Measurements from ENCODE around the gene RTF1.
"Not testable (repeated sequence)": the region's sequence is repeated elsewhere in the genome, so short reads cannot be mapped to it uniquely, and the experiment has no call there.

Gene RTF1

GRCh38 chr15:41416742-41417417 is at the start of gene RTF1:
TSS of gene RTF1 (plus strand) at chr15:41417095. CDS start at chr15:41417116, 21 bp downstream.
- peak; percentile 98 for DNase-seq (ENCODE audit: low spot score)

DNA sequence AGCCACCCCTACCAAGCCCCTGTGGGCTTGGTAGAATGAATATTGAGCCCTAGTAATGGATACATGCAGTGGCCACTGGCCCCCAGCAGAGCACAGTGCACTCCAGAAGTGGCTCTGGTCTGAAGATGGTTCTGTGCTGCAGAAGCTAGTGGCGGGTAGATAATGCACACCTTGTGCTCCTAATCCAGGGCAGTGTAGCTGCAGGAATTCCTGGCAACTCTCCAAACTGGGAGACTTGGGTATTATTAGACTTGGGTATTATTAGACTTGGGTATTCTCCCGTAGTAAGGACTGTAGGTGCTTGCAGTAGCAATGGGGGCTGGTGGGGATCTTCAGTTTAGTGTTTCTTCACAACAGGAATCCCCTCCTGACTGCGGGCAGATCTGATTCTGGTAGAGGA is 49.5 kb upstream of the RTF1 start:
- DNase-seq (ENCODE audit: low spot score), result no peak

- DNase-seq (ENCODE audit: low spot score), result no peak
Observed at GRCh38 chr15:41377978-41378377, 38.9 kb upstream of the RTF1 start.

- DNase-seq (ENCODE audit: low spot score), result not testable (repeated sequence)
Observed at GRCh38 chr15:41383974-41384749, 32.7 kb upstream of the RTF1 start.

DNA sequence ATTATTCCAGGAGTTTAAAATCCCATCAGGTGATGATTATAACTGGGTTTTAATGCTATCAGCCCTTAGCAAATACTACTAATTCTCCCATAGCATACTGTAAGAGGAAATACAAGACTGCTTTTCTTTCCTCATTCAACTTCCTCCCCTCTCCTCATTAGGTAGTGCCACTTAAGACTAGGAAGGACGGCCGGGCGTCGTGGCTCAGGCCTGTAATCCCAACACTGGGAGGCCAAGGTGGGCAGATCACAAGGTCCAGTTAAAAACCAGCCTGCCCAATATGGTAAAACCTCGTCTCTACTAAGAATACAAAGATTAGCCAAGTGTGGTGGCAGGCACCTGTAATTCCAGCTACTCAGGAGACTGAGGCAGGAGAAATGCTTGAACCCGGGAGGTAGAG is 29.2 kb upstream of the RTF1 start:
- no peak for DNase-seq (ENCODE audit: low spot score)

DNA sequence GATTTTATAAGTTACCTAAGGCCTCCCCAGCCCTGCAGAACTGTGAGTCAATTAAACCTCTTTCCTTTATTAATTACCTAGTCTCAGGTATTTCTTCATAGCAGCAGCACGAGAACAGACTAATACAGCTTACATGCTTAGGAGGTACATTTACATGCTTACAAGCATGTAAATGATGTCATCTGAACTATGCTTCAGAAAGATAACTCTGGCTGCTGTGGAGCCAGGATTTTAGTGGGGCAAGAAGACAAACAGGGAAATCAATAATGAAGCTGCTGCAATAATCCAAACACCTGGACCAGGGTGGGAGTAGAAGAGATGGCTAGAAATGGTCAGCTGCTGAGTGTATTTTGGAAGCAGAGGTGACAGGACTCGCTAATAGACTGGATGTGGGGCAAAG is 24.2 kb upstream of the RTF1 start:
- DNase-seq (ENCODE audit: low spot score), result no peak

GRCh38 chr15:41394924-41395323 is 22.0 kb upstream of the RTF1 start:
- no peak for DNase-seq (ENCODE audit: low spot score)

DNA sequence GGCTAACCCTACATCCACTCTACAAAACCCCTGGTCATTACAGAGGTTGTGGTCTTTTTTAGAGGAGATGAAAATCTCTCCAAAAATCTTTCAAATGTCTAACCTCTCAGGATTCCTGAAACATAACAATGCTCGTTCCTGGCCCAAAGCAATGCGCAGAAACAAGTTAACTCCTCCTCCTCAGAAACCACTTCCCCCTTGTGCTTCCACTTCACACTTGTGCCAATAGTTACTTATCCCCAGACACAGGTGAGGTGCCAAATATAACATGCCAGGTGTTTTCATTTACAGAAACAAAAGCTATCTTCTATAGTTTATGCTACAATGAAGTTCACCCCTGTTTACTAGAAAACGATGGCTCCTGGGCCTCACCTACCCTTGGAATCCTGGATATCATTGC is 20.8 kb upstream of the RTF1 start:
- peak; percentile 11 for DNase-seq (ENCODE audit: low spot score)

GRCh38 chr15:41401904-41402267 is 15.0 kb upstream of the RTF1 start:
- no peak for DNase-seq (ENCODE audit: low spot score)

DNA sequence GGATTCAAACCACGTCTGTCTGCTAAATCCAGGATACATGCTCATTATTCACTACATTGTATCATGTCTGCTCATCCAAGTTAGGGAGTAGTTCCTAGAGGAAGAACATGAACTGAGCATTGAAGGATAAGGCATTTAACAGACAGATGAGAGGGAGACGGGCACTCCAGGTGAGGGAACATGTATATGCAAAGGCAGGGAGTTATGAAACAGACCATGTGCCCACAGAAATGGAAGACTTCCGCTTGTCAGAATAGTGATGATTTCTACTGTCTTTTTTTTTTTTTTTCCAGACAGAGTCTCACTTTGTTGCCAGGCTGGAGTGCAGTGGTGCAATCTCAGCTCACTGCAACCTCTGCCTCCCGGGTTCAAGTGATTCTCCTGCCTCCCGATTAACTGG is 9.6 kb upstream of the RTF1 start:
- no peak for DNase-seq (ENCODE audit: low spot score)

DNA sequence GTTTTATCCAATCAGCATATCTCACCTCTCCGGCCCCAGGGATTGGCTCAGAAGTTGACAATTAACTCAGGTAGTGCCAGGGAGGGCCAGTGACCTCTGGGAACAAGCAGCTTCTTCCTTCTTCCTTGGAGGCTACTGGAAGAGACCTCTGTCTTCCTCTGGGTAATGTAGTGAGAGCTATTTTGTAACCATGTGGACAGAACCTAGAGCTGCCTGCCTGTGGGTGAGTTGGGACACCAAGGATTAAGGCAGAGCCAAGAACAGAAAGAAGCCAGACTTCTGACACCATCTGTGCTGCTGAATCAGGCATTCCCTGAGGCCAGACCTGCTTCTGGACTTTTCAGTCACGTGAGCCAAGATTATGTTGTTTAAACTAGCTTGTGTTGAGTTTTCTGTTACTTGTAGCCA is 8.7 kb upstream of the RTF1 start:
- DNase-seq (ENCODE audit: low spot score), result no peak

- no peak for DNase-seq (ENCODE audit: low spot score)
Observed at GRCh38 chr15:41411031-41411430, 5.9 kb upstream of the RTF1 start.

GRCh38 chr15:41411441-41411840 is 5.5 kb upstream of the RTF1 start:
- no peak for DNase-seq (ENCODE audit: low spot score)

DNA sequence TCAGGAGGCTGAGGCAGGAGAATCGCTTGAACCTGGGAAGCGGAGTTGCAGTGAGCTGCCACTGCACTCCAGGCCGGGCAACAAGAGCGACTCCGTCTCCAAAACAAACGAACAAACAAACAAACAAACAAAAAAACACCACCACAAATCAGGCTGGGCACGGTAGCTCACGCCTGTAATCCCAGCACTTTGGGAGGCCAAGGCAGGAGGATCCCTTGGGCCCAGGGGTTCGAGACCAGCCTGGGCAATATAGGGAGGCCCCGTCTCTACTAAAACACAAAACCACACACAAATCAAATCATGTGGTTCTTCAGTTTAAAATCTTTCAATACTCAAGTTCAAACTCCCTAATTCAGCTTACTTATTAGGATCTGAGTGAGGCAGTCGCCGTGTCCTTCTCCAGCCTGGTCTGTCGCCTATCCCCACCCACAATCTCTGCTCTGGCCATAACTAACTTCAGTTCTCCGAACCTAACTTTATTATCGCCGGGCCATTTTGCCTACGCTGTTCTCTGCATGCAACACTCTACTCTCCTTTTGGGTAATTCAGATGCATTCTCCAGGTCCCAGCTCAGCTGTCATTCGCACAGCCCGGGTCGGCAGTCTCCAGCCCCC is 660 bp upstream of the RTF1 start:
- DNase-seq (ENCODE audit: low spot score), result no peak

GRCh38 chr15:41417418-41418195 is 712 bp downstream of the RTF1 start:
- DNase-seq (ENCODE audit: low spot score), result peak; percentile 18

GRCh38 chr15:41423979-41424659 is 7.2 kb downstream of the RTF1 start:
- DNase-seq (ENCODE audit: low spot score), result no peak

GRCh38 chr15:41424809-41425208 is 7.9 kb downstream of the RTF1 start:
- DNase-seq (ENCODE audit: low spot score), result no peak

- not testable (repeated sequence) for DNase-seq (ENCODE audit: low spot score)
Observed at GRCh38 chr15:41425907-41426306, 9.0 kb downstream of the RTF1 start.

GRCh38 chr15:41429003-41429890 is 12.4 kb downstream of the RTF1 start:
- no peak for DNase-seq (ENCODE audit: low spot score)

DNA sequence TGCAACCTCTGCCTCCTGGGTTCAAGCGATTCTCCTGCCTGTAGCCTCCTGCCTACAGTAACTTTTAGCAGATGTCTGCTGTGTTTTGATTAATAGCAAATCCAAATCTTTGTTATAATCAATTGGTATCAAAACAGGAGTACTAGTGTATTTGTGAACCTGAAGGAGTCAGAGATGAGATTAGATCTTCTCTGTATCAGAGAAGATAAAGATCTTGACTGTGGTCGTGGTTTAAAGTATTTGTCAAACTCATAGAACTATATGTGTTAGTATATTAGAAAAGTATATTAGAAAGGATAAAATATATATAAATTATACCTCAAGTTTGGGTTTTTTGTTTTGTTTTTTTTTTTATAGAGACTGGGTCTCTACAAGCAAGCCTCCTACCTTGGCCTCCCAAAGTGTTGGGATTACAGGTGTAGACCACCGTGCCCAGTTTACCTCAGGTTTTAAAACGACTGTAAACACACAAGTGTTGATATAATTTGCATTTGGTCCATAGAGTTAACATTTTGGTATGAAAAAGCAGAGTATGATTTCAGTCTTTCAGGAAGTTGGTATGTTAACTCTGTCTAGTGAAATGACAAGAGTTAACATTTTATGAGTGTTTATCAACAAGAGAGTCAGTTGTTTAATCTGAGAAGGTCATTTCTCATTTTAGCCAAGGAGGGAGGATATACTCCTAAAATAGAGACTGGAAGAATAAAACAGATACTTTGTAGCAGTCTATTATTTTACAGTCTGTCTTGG is 18.3 kb downstream of the RTF1 start:
- no peak for DNase-seq (ENCODE audit: low spot score)
